Upper lobe of left lung (tissue), 4 donors: Measurements from ENCODE around the gene PDILT.

Experiments
- CTCF ChIP-seq, 6 experiments: fragments of 450-650 bp in 4 of 6; fragments of 200-600 bp in 2 of 6; sonication (generic) in 2 of 6; IDR thresholded peaks; one replicate each; pipeline ENCODE4 v1.5.1; 2016 to 2019; ENCODE audit warnings: antibody characterized with exemption in 6 of 6
- POLR2A ChIP-seq, 4 donors: fragments of 450-650 bp; IDR thresholded peaks; one replicate each; pipeline ENCODE4 v1.5.1; 2016 to 2017; ENCODE audit warnings: antibody characterized with exemption in 4 of 4, mild to moderate bottlenecking in 2 of 4
- POLR2AphosphoS5 ChIP-seq, 2 donors: sonication (generic); formaldehyde crosslinking; IDR thresholded peaks; one replicate each; pipeline ENCODE4 v1.5.1; 2017; ENCODE audit warnings: antibody characterized with exemption in 2 of 2

- no peak for TF ChIP-seq POLR2A (IDR thresholded peaks at IDR 0.05)
- no peak for TF ChIP-seq CTCF (IDR thresholded peaks at IDR 0.05)
- no peak for TF ChIP-seq POLR2AphosphoS5 (IDR thresholded peaks at IDR 0.05)
Observed at GRCh38 chr16:20315764-20316163, 88.8 kb downstream of the PDILT start.
